ENCODE data around the gene TMEM41B. TPM values are rescaled to one million over a fixed set of nuclear protein-coding genes. Genes with fewer than 3 reads are reported as not detected.
"Not testable (repeated sequence)": the region's sequence is repeated elsewhere in the genome, so short reads cannot be mapped to it uniquely, and the experiment has no call there.

The TMEM41B gene
- polyA plus RNA-seq, 1 donor from 2014 or later = 49.5 TPM

- Histone ChIP-seq H3K79me2 (replicated peaks; ENCODE audit: insufficient read depth, low read length) (peaks cover 40% of the 10 kb centered on the region), H4K20me1 (ENCODE audit: insufficient read depth) (no peaks in the 10 kb centered on the region), H3K9ac (ENCODE audit: low read length) (peak overlapping the region; percentile 86), H3K4me3 (ENCODE audit: low read length) (peak overlapping the region; percentile 96), H3F3A (ENCODE audit: insufficient read depth, low read length, poor library complexity, severe bottlenecking) (no peaks in the 10 kb centered on the region), H3K36me3 (ENCODE audit: insufficient read depth, low read length) (no peaks in the 10 kb centered on the region), H3K27me3 (ENCODE audit: insufficient read depth, low read depth, low read length) (no peaks in the 10 kb centered on the region), H3K9me2 (ENCODE audit: insufficient read depth, low read length) (no peaks in the 10 kb centered on the region), H3K4me2 (ENCODE audit: low read length) (peak overlapping the region; percentile 91), H3K27ac (ENCODE audit: low read length) (peak overlapping the region; percentile 72), H2AFZ (ENCODE audit: low read depth, low read length) (no peak overlapping the region), H3K9me3 (ENCODE audit: low read length) (no peaks in the 10 kb centered on the region)
- TF ChIP-seq MXI1 (conservative IDR thresholded peaks at IDR 0.05; ENCODE audit: poor library complexity, severe bottlenecking) (no peak), SMC3 (conservative IDR thresholded peaks at IDR 0.05; ENCODE audit: poor library complexity) (no peak), RAD21 (conservative IDR thresholded peaks at IDR 0.05) (no peak)
Measured at GRCh38 chr11:9263840-9264315, 50.5 kb downstream of the TMEM41B start.

- H4K20me1 ChIP-seq (ENCODE audit: insufficient read depth); H3K4me2 ChIP-seq (ENCODE audit: low read length): not testable (repeated sequence)
Measured at GRCh38 chr11:9260838-9261146, 53.6 kb downstream of the TMEM41B start.

GRCh38 chr11:9259981-9260837 is 54.2 kb downstream of the TMEM41B start:
- Histone ChIP-seq H3K79me2 (replicated peaks; ENCODE audit: insufficient read depth, low read length) (peaks cover 53% of the 10 kb centered on the region), H2AFZ (ENCODE audit: low read depth, low read length) (no peak overlapping the region), H3K9ac (ENCODE audit: low read length) (no peak overlapping the region), H3K36me3 (ENCODE audit: insufficient read depth, low read length) (no peaks in the 10 kb centered on the region), H3K27ac (ENCODE audit: low read length) (no peak overlapping the region), H3K4me3 (ENCODE audit: low read length) (no peak overlapping the region), H4K20me1 (ENCODE audit: insufficient read depth) (no peaks in the 10 kb centered on the region), H3K9me2 (ENCODE audit: insufficient read depth, low read length) (no peaks in the 10 kb centered on the region), H3K9me3 (ENCODE audit: low read length) (no peaks in the 10 kb centered on the region), H3K27me3 (ENCODE audit: insufficient read depth, low read depth, low read length) (no peaks in the 10 kb centered on the region), H3F3A (ENCODE audit: insufficient read depth, low read length, poor library complexity, severe bottlenecking) (no peaks in the 10 kb centered on the region), H3K4me2 (ENCODE audit: low read length) (no peak overlapping the region)
- TF ChIP-seq SMC3 (conservative IDR thresholded peaks at IDR 0.05; ENCODE audit: poor library complexity) = no peak
- no peak for TF ChIP-seq EP300 (conservative IDR thresholded peaks at IDR 0.05; ENCODE audit: poor library complexity, severe bottlenecking)
- no peak for TF ChIP-seq POLR2AphosphoS5 (IDR thresholded peaks at IDR 0.05)
- TF ChIP-seq REST (IDR thresholded peaks at IDR 0.05; ENCODE audit: borderline replicate concordance) = no peak
- no peak for TF ChIP-seq MXI1 (conservative IDR thresholded peaks at IDR 0.05; ENCODE audit: poor library complexity, severe bottlenecking)
- TF ChIP-seq RAD21 (conservative IDR thresholded peaks at IDR 0.05) = no peak
- TF ChIP-seq TAF1 (IDR thresholded peaks at IDR 0.05; ENCODE audit: low read depth) = no peak
- TF ChIP-seq, protein P1, sequence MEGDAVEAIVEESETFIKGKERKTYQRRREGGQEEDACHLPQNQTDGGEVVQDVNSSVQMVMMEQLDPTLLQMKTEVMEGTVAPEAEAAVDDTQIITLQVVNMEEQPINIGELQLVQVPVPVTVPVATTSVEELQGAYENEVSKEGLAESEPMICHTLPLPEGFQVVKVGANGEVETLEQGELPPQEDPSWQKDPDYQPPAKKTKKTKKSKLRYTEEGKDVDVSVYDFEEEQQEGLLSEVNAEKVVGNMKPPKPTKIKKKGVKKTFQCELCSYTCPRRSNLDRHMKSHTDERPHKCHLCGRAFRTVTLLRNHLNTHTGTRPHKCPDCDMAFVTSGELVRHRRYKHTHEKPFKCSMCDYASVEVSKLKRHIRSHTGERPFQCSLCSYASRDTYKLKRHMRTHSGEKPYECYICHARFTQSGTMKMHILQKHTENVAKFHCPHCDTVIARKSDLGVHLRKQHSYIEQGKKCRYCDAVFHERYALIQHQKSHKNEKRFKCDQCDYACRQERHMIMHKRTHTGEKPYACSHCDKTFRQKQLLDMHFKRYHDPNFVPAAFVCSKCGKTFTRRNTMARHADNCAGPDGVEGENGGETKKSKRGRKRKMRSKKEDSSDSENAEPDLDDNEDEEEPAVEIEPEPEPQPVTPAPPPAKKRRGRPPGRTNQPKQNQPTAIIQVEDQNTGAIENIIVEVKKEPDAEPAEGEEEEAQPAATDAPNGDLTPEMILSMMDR (IDR thresholded peaks at IDR 0.05; ENCODE audit: poor library complexity, severe bottlenecking) = no peak
- no peak for TF ChIP-seq EZH2 (IDR thresholded peaks at IDR 0.05; ENCODE audit: borderline replicate concordance, insufficient read depth, low read length, poor library complexity, severe bottlenecking)

More at GRCh38 chr11:9260838-9261146, 53.6 kb downstream of the TMEM41B start:
- H3K4me3 ChIP-seq (ENCODE audit: low read length) = peak overlapping the region; percentile 10
- not testable (repeated sequence) for H3K9me2 ChIP-seq (ENCODE audit: insufficient read depth, low read length); H3K27ac ChIP-seq (ENCODE audit: low read length); H3K9me3 ChIP-seq (ENCODE audit: low read length); H3K36me3 ChIP-seq (ENCODE audit: insufficient read depth, low read length); H2AFZ ChIP-seq (ENCODE audit: low read depth, low read length); H3F3A ChIP-seq (ENCODE audit: insufficient read depth, low read length, poor library complexity, severe bottlenecking); H3K9ac ChIP-seq (ENCODE audit: low read length); H3K27me3 ChIP-seq (ENCODE audit: insufficient read depth, low read depth, low read length)
- H3K79me2 ChIP-seq (replicated peaks; ENCODE audit: insufficient read depth, low read length) = peaks cover 53% of the 10 kb centered on the region

DNA sequence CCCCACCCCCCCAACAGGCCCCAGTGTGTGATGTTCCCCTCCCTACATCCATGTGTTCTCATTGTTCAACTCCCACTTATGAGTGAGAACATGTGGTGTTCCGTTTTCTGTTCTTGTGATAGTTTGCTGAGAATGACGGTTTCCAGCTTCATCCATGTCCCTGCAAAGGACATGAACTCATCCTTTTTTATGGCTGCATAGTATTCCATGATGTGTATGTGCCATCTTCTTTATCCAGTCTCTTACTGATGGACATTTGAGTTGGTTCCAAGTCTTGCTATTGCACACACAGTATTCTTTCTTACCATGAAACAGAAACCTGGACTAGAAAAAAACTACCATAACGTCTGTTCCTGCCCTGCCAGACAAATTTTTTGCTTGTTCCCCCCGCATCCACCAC is 56.1 kb downstream of the TMEM41B start:
- H3K27ac ChIP-seq (ENCODE audit: low read length); H4K20me1 ChIP-seq (ENCODE audit: insufficient read depth); H3F3A ChIP-seq (ENCODE audit: insufficient read depth, low read length, poor library complexity, severe bottlenecking); H3K9me3 ChIP-seq (ENCODE audit: low read length); H3K4me3 ChIP-seq (ENCODE audit: low read length); H3K9me2 ChIP-seq (ENCODE audit: insufficient read depth, low read length); H3K27me3 ChIP-seq (ENCODE audit: insufficient read depth, low read depth, low read length); H3K4me2 ChIP-seq (ENCODE audit: low read length); H3K36me3 ChIP-seq (ENCODE audit: insufficient read depth, low read length); H3K9ac ChIP-seq (ENCODE audit: low read length); H2AFZ ChIP-seq (ENCODE audit: low read depth, low read length): not testable (repeated sequence)
- H3K79me2 ChIP-seq (replicated peaks; ENCODE audit: insufficient read depth, low read length) = peaks cover 44% of the 10 kb centered on the region

Data from neural cell (in vitro differentiated cells).